ENCODE data around the gene HEMGN.

DNA sequence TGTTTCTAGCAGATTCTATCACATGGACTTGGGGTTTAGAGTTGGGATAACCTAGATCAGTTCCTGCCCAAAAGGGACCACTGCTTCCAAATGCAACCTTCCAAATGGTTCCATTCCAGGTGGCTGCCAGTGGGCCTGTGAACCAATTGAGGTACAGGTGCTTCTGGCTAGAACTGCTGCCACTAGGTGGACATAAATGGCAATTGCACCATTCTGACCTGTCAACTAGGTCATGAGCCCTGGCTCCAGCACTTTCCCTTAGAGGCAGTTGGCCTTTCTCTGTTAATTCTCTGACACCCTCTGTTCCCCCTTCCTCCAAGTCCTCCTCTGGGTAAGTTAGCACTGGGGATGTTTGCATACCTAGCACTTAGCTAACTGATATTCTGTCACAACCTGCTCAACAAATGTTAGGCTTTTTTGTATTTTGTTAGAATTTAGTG is 16.6 kb upstream of the HEMGN start:
- TF ChIP-seq, protein P1, sequence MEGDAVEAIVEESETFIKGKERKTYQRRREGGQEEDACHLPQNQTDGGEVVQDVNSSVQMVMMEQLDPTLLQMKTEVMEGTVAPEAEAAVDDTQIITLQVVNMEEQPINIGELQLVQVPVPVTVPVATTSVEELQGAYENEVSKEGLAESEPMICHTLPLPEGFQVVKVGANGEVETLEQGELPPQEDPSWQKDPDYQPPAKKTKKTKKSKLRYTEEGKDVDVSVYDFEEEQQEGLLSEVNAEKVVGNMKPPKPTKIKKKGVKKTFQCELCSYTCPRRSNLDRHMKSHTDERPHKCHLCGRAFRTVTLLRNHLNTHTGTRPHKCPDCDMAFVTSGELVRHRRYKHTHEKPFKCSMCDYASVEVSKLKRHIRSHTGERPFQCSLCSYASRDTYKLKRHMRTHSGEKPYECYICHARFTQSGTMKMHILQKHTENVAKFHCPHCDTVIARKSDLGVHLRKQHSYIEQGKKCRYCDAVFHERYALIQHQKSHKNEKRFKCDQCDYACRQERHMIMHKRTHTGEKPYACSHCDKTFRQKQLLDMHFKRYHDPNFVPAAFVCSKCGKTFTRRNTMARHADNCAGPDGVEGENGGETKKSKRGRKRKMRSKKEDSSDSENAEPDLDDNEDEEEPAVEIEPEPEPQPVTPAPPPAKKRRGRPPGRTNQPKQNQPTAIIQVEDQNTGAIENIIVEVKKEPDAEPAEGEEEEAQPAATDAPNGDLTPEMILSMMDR (conservative IDR thresholded peaks at IDR 0.05) = peak; percentile 73
- TF ChIP-seq EZH2 (IDR thresholded peaks at IDR 0.05; ENCODE audit: low read depth) = no peak

Measured in PC-9 (cell line).